Measurements from ENCODE around the gene LYPD1. TPM values are rescaled to one million over a fixed set of nuclear protein-coding genes. Genes with fewer than 3 reads are reported as not detected.

Gene LYPD1
- total RNA-seq, 6 experiments from 2014 or later, result 0.27 to 1.5 (median 0.81) TPM; not detected in 1

- TF ChIP-seq CTCF (IDR thresholded peaks at IDR 0.05) (no peak), POLR2A (IDR thresholded peaks at IDR 0.05) (no peak)
- 92% methylated on average over 2 of the region's 2 CpGs for WGBS (ENCODE audit: insufficient coverage, low coverage, low lambda C conversion rate, missing lambda C conversion rate)
- no peak for DNase-seq
- intact Hi-C loops (cut with DNase I), result no loop called here
- H3K27ac ChIP-seq, result no peak overlapping the region
- no peak for ATAC-seq
- H3K9me3 ChIP-seq, result no peaks in the 10 kb centered on the region
- no peaks in the 10 kb centered on the region for H3K36me3 ChIP-seq
- no peaks in the 10 kb centered on the region for H3K27me3 ChIP-seq
- no peak overlapping the region for H3K4me3 ChIP-seq
- H3K4me1 ChIP-seq, result no peaks in the 10 kb centered on the region
Measured at GRCh38 chr2:132678483-132678882, 8.5 kb upstream of the LYPD1 start.

- 85% methylated on average over 5 of the region's 5 CpGs for WGBS (ENCODE audit: insufficient coverage, low coverage, low lambda C conversion rate, missing lambda C conversion rate)
- no peak overlapping the region for H3K27ac ChIP-seq
- H3K27me3 ChIP-seq, result no peaks in the 10 kb centered on the region
- DNase-seq, result no peak
- no peaks in the 10 kb centered on the region for H3K4me1 ChIP-seq
- no peak for ATAC-seq
- H3K36me3 ChIP-seq, result no peaks in the 10 kb centered on the region
- no peaks in the 10 kb centered on the region for H3K9me3 ChIP-seq
- no peak overlapping the region for H3K4me3 ChIP-seq
- intact Hi-C loops (cut with DNase I), result no loop called here
- no peak for TF ChIP-seq CTCF (IDR thresholded peaks at IDR 0.05)
- no peak for TF ChIP-seq POLR2A (IDR thresholded peaks at IDR 0.05)
Measured at GRCh38 chr2:132677661-132678060, 7.7 kb upstream of the LYPD1 start.

- no peak overlapping the region for H3K27ac ChIP-seq
- ATAC-seq, result no peak
- no peaks in the 10 kb centered on the region for H3K27me3 ChIP-seq
- no peak for DNase-seq
- no peaks in the 10 kb centered on the region for H3K4me1 ChIP-seq
- no peaks in the 10 kb centered on the region for H3K9me3 ChIP-seq
- intact Hi-C loops (cut with DNase I), result no loop called here
- H3K4me3 ChIP-seq, result no peak overlapping the region
- 75% methylated on average over 2 of the region's 2 CpGs for WGBS (ENCODE audit: insufficient coverage, low coverage, low lambda C conversion rate, missing lambda C conversion rate)
- no peaks in the 10 kb centered on the region for H3K36me3 ChIP-seq
- no peak for TF ChIP-seq POLR2A (IDR thresholded peaks at IDR 0.05)
- peak in 2 of 4 donors; percentile 13 to 26 for TF ChIP-seq CTCF (IDR thresholded peaks at IDR 0.05)
Measured at GRCh38 chr2:132676999-132677398, 7.0 kb upstream of the LYPD1 start.

GRCh38 chr2:132671151-132671835 lies 1.3 kb upstream of the LYPD1 start:
- 32% methylated on average over 17 of the region's 23 CpGs for WGBS (ENCODE audit: insufficient coverage, low coverage, low lambda C conversion rate, missing lambda C conversion rate)
- no peaks in the 10 kb centered on the region for H3K9me3 ChIP-seq
- no peak for ATAC-seq
- H3K4me3 ChIP-seq, result peak overlapping the region; percentile 51 to 52 (median 51)
- no peak overlapping the region for H3K27ac ChIP-seq
- intact Hi-C loops (cut with DNase I), result no loop called here
- DNase-seq, result no peak
- no peak for TF ChIP-seq CTCF (IDR thresholded peaks at IDR 0.05)
- TF ChIP-seq POLR2A (IDR thresholded peaks at IDR 0.05), result no peak
- H3K36me3 ChIP-seq, result no peaks in the 10 kb centered on the region
- H3K27me3 ChIP-seq, result peaks cover 0 to 11% of the 10 kb centered on the region in 2 donors
- peaks cover 0 to 20% (median 4%) of the 10 kb centered on the region in 4 donors for H3K4me1 ChIP-seq

Measured in right lobe of liver (tissue), 6 donors.